Thyroid gland (tissue), 4 donors: ENCODE measurements around the gene WDFY1. TPM values are rescaled to one million over a fixed set of nuclear protein-coding genes. Genes with fewer than 3 reads are reported as not detected.

ENCODE experiments used
- DNase-seq, 2 donors: peaks; one replicate each; pipeline ENCODE4 v3.0.0-alpha.2; 2019
- H3K27ac ChIP-seq, 3 donors: fragments of 200-600 bp; sonication (generic); 1 replicate in 2 of 3; 2 replicates in 1 of 3; pipeline ENCODE4 v1.5.1; 2016 to 2019; ENCODE audit warnings: mild to moderate bottlenecking in 1 of 3, moderate library complexity in 1 of 3
- H3K27me3 ChIP-seq: fragments of 200-600 bp; sonication (generic); one replicate; pipeline ENCODE4 v1.5.1; 2019
- H3K36me3 ChIP-seq, 2 donors: fragments of 200-600 bp; sonication (generic); one replicate each; pipeline ENCODE4 v1.5.1; 2016 to 2019
- H3K4me1 ChIP-seq, 2 donors: fragments of 200-600 bp; sonication (generic); one replicate each; pipeline ENCODE4 v1.5.1; 2017 to 2019
- H3K4me3 ChIP-seq, 3 donors: fragments of 200-600 bp; sonication (generic); replicated peaks in 1 of 3; 1 replicate in 2 of 3; 2 replicates in 1 of 3; pipeline ENCODE4 v1.5.1; 2016; ENCODE audit warnings: mild to moderate bottlenecking in 1 of 3
- H3K9me3 ChIP-seq: fragments of 200-600 bp; sonication (generic); one replicate; pipeline ENCODE4 v1.5.1; 2017
- CTCF ChIP-seq, 6 experiments: fragments of 200-600 bp in 3 of 6; fragments of 450-650 bp in 3 of 6; sonication (generic) in 3 of 6; IDR thresholded peaks; one replicate each; pipeline ENCODE4 v1.5.1; 2016 to 2019; ENCODE audit warnings: antibody characterized with exemption in 6 of 6, mild to moderate bottlenecking in 2 of 6, inconsistent platforms in 1 of 6, moderate library complexity in 1 of 6
- POLR2A ChIP-seq, 2 donors: fragments of 450-650 bp; IDR thresholded peaks; one replicate each; pipeline ENCODE4 v1.6.1; 2017; ENCODE audit warnings: antibody characterized with exemption in 2 of 2, mild to moderate bottlenecking in 2 of 2, moderate library complexity in 1 of 2
- WGBS, 2 donors: methylation state at CpG; one replicate each; pipeline ENCODE4 v1.1.5; 2017; 5-methylcytosine and 5-hydroxymethylcytosine counted together
- intact Hi-C: fragments of 100-400 bp; cut with DNase I; formaldehyde crosslinking; loops from one replicate; pipeline ENCODE4 v1.15.1; 2023
- total RNA-seq, 4 donors: library from RNA; depleted of rRNA; stranded (reverse); fragments of >200 nt; gene quantifications; one replicate each; pipeline ENCODE4 v1.2.3, GENCODE V29; 2016

The WDFY1 gene
- total RNA-seq, 4 donors from 2014 or later: 49.4 to 87.7 (median 59.6) TPM

- intact Hi-C loops: no loop called here
- peaks cover 3 to 19% of the 10 kb centered on the region in 2 donors for H3K36me3 ChIP-seq
- 96 to 97% methylated on average over 6 of the region's 6 CpGs for WGBS, 2 donors
These were observed 45.1 kb downstream of the WDFY1 start for GRCh38 chr2:223900066-223900465.

GRCh38 chr2:223897669-223898330, 47.3 kb downstream of the WDFY1 start:
- no peaks in the 10 kb centered on the region for H3K27me3 ChIP-seq
- peaks cover 11 to 27% of the 10 kb centered on the region in 2 donors for H3K36me3 ChIP-seq
- 86 to 96% methylated on average over 5 of the region's 5 CpGs for WGBS, 2 donors
- no peak overlapping the region for H3K27ac ChIP-seq
- no peak overlapping the region for H3K4me3 ChIP-seq
- intact Hi-C loops: no loop called here
- TF ChIP-seq POLR2A (IDR thresholded peaks at IDR 0.05): no peak
- TF ChIP-seq CTCF (IDR thresholded peaks at IDR 0.05): no peak
- H3K4me1 ChIP-seq: no peaks in the 10 kb centered on the region
- H3K9me3 ChIP-seq: no peaks in the 10 kb centered on the region
- DNase-seq: no peak

More at GRCh38 chr2:223900066-223900465, 45.1 kb downstream of the WDFY1 start:
- Histone ChIP-seq H3K4me1 (no peaks in the 10 kb centered on the region), H3K27me3 (no peaks in the 10 kb centered on the region), H3K9me3 (no peaks in the 10 kb centered on the region), H3K27ac (no peak overlapping the region), H3K4me3 (no peak overlapping the region)
- no peak for DNase-seq
- TF ChIP-seq CTCF (IDR thresholded peaks at IDR 0.05) (no peak), POLR2A (IDR thresholded peaks at IDR 0.05) (no peak)

GRCh38 chr2:223896833-223897311, 48.3 kb downstream of the WDFY1 start:
- intact Hi-C loops: no loop called here
- H3K27ac ChIP-seq: no peak overlapping the region
- DNase-seq: no peak
- H3K9me3 ChIP-seq: no peaks in the 10 kb centered on the region
- TF ChIP-seq CTCF (IDR thresholded peaks at IDR 0.05) (no peak), POLR2A (IDR thresholded peaks at IDR 0.05) (no peak)
- no peak overlapping the region for H3K4me3 ChIP-seq
- H3K27me3 ChIP-seq: no peaks in the 10 kb centered on the region
- WGBS, 2 donors: 64 to 85% methylated on average over 4 of the region's 4 CpGs
- H3K4me1 ChIP-seq: no peaks in the 10 kb centered on the region
- H3K36me3 ChIP-seq: peaks cover 11 to 25% of the 10 kb centered on the region in 2 donors

GRCh38 chr2:223894968-223895367, 50.2 kb downstream of the WDFY1 start:
- Histone ChIP-seq H3K27ac (no peak overlapping the region), H3K9me3 (no peaks in the 10 kb centered on the region), H3K4me1 (no peaks in the 10 kb centered on the region), H3K36me3 (peaks cover 9 to 14% of the 10 kb centered on the region in 2 donors), H3K4me3 (no peak overlapping the region), H3K27me3 (no peaks in the 10 kb centered on the region)
- DNase-seq: no peak
- TF ChIP-seq POLR2A (IDR thresholded peaks at IDR 0.05) (no peak), CTCF (IDR thresholded peaks at IDR 0.05) (no peak)
- 92 to 94% methylated on average over 1 of the region's 1 CpG for WGBS, 2 donors
- intact Hi-C loops: no loop called here

GRCh38 chr2:223894009-223894408, 51.1 kb downstream of the WDFY1 start:
- 95 to 99% methylated on average over 8 of the region's 8 CpGs for WGBS, 2 donors
- Histone ChIP-seq H3K4me1 (no peaks in the 10 kb centered on the region), H3K9me3 (no peaks in the 10 kb centered on the region), H3K36me3 (peaks cover 18 to 21% of the 10 kb centered on the region in 2 donors), H3K27me3 (no peaks in the 10 kb centered on the region), H3K4me3 (no peak overlapping the region), H3K27ac (no peak overlapping the region)
- intact Hi-C loops: no loop called here
- no peak for DNase-seq
- TF ChIP-seq CTCF (IDR thresholded peaks at IDR 0.05): no peak
